ENCODE data around the gene MAN2A1. TPM values are rescaled to one million over a fixed set of nuclear protein-coding genes. Genes with fewer than 3 reads are reported as not detected.

MAN2A1 gene
- total RNA-seq, 1 experiment from 2014 or later, result 128 TPM

DNA sequence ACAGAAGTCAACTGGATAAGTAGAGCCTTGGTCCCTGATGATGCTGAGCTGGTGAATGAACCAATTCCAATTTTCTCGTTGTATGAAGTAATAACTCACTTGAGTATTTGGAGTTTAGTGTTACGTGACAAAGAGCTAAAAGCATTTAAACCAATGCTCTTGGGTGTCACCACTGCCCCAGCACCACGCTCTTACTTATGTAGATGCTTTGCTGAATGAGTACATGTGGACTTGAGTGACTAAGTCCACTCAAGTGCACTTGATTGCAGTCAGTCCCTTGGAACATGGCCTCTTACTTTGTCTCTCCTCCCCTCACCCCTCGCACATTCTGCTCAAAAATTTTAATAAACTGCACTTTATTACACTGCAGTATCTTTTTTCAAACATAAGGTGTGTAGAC is 184.0 kb downstream of the MAN2A1 start:
- H3K4me3 ChIP-seq (ENCODE audit: low read depth, low read length, poor library complexity, severe bottlenecking), result no peak overlapping the region
- H3K4me1 ChIP-seq (ENCODE audit: insufficient read depth, low read length, poor library complexity, severe bottlenecking), result no peaks in the 10 kb centered on the region
- TF ChIP-seq CTCF (conservative IDR thresholded peaks at IDR 0.05; ENCODE audit: low read depth, low read length), result no peak
- TF ChIP-seq EZH2 (IDR thresholded peaks at IDR 0.05; ENCODE audit: borderline replicate concordance, low read depth, low read length, poor library complexity, severe bottlenecking), result no peak
- POLR2A ChIA-PET (ENCODE audit: low non-redundant PET), result no interaction called here
- peaks cover 8% of the 10 kb centered on the region for H3K36me3 ChIP-seq (ENCODE audit: insufficient read depth, low read length, poor library complexity, severe bottlenecking)
- no TSS peak for BruUV-seq (replicated peaks)
- no peak for DNase-seq (ENCODE audit: low spot score)
- intact Hi-C loops (cut with micrococcal nuclease; ENCODE audit: unreplicated experiment), result no loop called here
- no peak overlapping the region for H3K27ac ChIP-seq (ENCODE audit: low read depth, low read length, poor library complexity, severe bottlenecking)
- CTCF ChIA-PET, result no interaction called here
- no peaks in the 10 kb centered on the region for H3K9me3 ChIP-seq (ENCODE audit: low read depth, low read length, poor library complexity, severe bottlenecking)
- H3K27me3 ChIP-seq (replicated peaks; ENCODE audit: insufficient read depth, low read depth, low read length, poor library complexity), result no peaks in the 10 kb centered on the region

DNA sequence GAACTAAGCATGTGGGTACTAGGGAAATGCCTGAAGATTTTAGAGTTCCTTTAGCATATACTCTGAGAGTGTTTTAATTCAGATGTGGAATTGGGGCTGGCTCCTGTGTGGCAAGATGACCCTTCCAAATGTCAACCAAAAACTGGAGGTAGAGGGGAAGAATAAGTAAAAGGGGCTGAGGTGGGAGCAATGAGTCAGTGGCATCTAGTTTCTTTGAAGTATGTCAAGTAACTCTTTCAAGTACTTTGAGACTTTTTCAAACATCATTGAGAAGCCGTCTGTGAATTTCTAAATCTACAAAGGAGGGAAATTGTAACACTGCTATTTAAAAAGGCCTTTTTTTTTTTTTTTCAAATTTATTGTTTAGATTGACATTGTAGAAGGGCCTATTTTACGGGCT is 184.4 kb downstream of the MAN2A1 start:
- Histone ChIP-seq H3K4me1 (ENCODE audit: insufficient read depth, low read length, poor library complexity, severe bottlenecking) (no peaks in the 10 kb centered on the region), H3K27ac (ENCODE audit: low read depth, low read length, poor library complexity, severe bottlenecking) (no peak overlapping the region), H3K9me3 (ENCODE audit: low read depth, low read length, poor library complexity, severe bottlenecking) (no peaks in the 10 kb centered on the region), H3K36me3 (ENCODE audit: insufficient read depth, low read length, poor library complexity, severe bottlenecking) (peaks cover 3% of the 10 kb centered on the region), H3K4me3 (ENCODE audit: low read depth, low read length, poor library complexity, severe bottlenecking) (no peak overlapping the region), H3K27me3 (replicated peaks; ENCODE audit: insufficient read depth, low read depth, low read length, poor library complexity) (no peaks in the 10 kb centered on the region)
- no TSS peak for BruUV-seq (replicated peaks)
- no peak for DNase-seq (ENCODE audit: low spot score)
- ChIA-PET POLR2A (ENCODE audit: low non-redundant PET) (no interaction called here), CTCF (no interaction called here)
- TF ChIP-seq EZH2 (IDR thresholded peaks at IDR 0.05; ENCODE audit: borderline replicate concordance, low read depth, low read length, poor library complexity, severe bottlenecking), result no peak
- no peak for TF ChIP-seq CTCF (conservative IDR thresholded peaks at IDR 0.05; ENCODE audit: low read depth, low read length)
- intact Hi-C loops (cut with micrococcal nuclease; ENCODE audit: unreplicated experiment), result no loop called here

- Histone ChIP-seq H3K27ac (ENCODE audit: low read depth, low read length, poor library complexity, severe bottlenecking) (no peak overlapping the region), H3K27me3 (replicated peaks; ENCODE audit: insufficient read depth, low read depth, low read length, poor library complexity) (no peaks in the 10 kb centered on the region), H3K36me3 (ENCODE audit: insufficient read depth, low read length, poor library complexity, severe bottlenecking) (no peaks in the 10 kb centered on the region), H3K4me1 (ENCODE audit: insufficient read depth, low read length, poor library complexity, severe bottlenecking) (no peaks in the 10 kb centered on the region), H3K4me3 (ENCODE audit: low read depth, low read length, poor library complexity, severe bottlenecking) (no peak overlapping the region), H3K9me3 (ENCODE audit: low read depth, low read length, poor library complexity, severe bottlenecking) (no peaks in the 10 kb centered on the region)
- POLR2A ChIA-PET (ENCODE audit: low non-redundant PET), result no interaction called here
- TF ChIP-seq CTCF (conservative IDR thresholded peaks at IDR 0.05; ENCODE audit: low read depth, low read length), result no peak
- no peak for TF ChIP-seq EZH2 (IDR thresholded peaks at IDR 0.05; ENCODE audit: borderline replicate concordance, low read depth, low read length, poor library complexity, severe bottlenecking)
- no peak for DNase-seq (ENCODE audit: low spot score)
- CTCF ChIA-PET, result no interaction called here
- no TSS peak for BruUV-seq (replicated peaks)
- intact Hi-C loops (cut with micrococcal nuclease; ENCODE audit: unreplicated experiment), result no loop called here
Observed at GRCh38 chr5:109876030-109876725, 186.5 kb downstream of the MAN2A1 start.
